K562 (cell line): ENCODE measurements around the gene CGN. TPM values are rescaled to one million over a fixed set of nuclear protein-coding genes. Genes with fewer than 3 reads are reported as not detected.

ENCODE experiments used
- BDP1 ChIP-seq: IDR thresholded peaks from 3 replicates; pipeline ENCODE4 v1.6.1; 2011; ENCODE audit not compliant: insufficient read length, insufficient read depth
- ELF2 ChIP-seq: fragments of 250-450 bp; sonication (Bioruptor Pico); IDR thresholded peaks from 2 replicates; pipeline ENCODE4 v1.5.0; 2021; ENCODE audit warnings: mild to moderate bottlenecking
- FOXA3 ChIP-seq, 2 experiments: fragments of 450-650 bp in 1 of 2; sonication (generic) in 1 of 2; formaldehyde crosslinking; IDR thresholded peaks in 1 of 2; conservative IDR thresholded peaks in 1 of 2; 2 replicates each; pipeline versions ENCODE4 v1.4.0 to v1.8.0; 2020 to 2022; ENCODE audit warnings: mild to moderate bottlenecking in 2 of 2, missing genetic modification reagents in 1 of 2
- KDM1A ChIP-seq, 2 experiments: fragments of 450-650 bp; IDR thresholded peaks; 2 replicates each; pipeline ENCODE4 v1.6.1; 2016; ENCODE audit warnings: mild to moderate bottlenecking in 2 of 2
- SAFB2 ChIP-seq: fragments of 200-400 bp; formaldehyde crosslinking; IDR thresholded peaks from 2 replicates; pipeline ENCODE4 v1.6.1; 2018; ENCODE audit warnings: borderline replicate concordance, low read length, low read depth, moderate library complexity; ENCODE audit not compliant: severe bottlenecking
- SIN3A ChIP-seq, 2 experiments: fragments of 150-350 bp in 1 of 2; IDR thresholded peaks; 2 replicates each; pipeline ENCODE4 v1.6.1; 2011 to 2016; ENCODE audit warnings: borderline replicate concordance in 2 of 2, low read depth in 2 of 2, low read length in 2 of 2, mild to moderate bottlenecking in 2 of 2, moderate library complexity in 2 of 2; ENCODE audit not compliant: control insufficient read depth in 1 of 2
- TBP ChIP-seq: optimal IDR thresholded peaks from 2 replicates; pipeline ENCODE3; 2011; ENCODE audit warnings: low read depth, low read length, improper control_type of control experiment
- U2AF2 ChIP-seq: fragments of 200-400 bp; formaldehyde crosslinking; optimal IDR thresholded peaks from 2 replicates; pipeline ENCODE3; 2017; ENCODE audit warnings: low read depth, mild to moderate bottlenecking, low read length
- ZNF239 ChIP-seq: fragments of 250-450 bp; sonication (Bioruptor Pico); IDR thresholded peaks from 2 replicates; pipeline ENCODE4 v1.4.0; 2020; ENCODE audit warnings: mild to moderate bottlenecking
- ZNF282 ChIP-seq: sonication (generic); formaldehyde crosslinking; IDR thresholded peaks from 2 replicates; pipeline ENCODE4 v1.8.1; 2023; ENCODE audit warnings: missing genetic modification reagents
- ZNF707 ChIP-seq: fragments of 250-450 bp; sonication (Bioruptor Pico); conservative IDR thresholded peaks from 2 replicates; pipeline ENCODE4 v1.8.0; 2022; ENCODE audit warnings: inconsistent platforms, mild to moderate bottlenecking, moderate library complexity
- ZZZ3 ChIP-seq: fragments of 450-650 bp; IDR thresholded peaks from 2 replicates; pipeline ENCODE4 v1.6.1; 2016; ENCODE audit warnings: antibody characterized with exemption, mild to moderate bottlenecking, moderate library complexity
- polyA plus RNA-seq, 8 experiments: library from polyadenylated mRNA; depleted of rRNA in 4 of 8; stranded (reverse) in 5 of 8; unstranded in 3 of 8; fragments of >200 nt; fragmentation: Nextera tagmentation in 2 of 8; fragmentation: Illumina TruSeq in 1 of 8; extraction: Ambion mirVana in 2 of 8; extraction: Trizol in 1 of 8; gene quantifications; 2 replicates each; pipeline versions ENCODE4 v1.2.1 to v1.2.3, GENCODE V29; 2011 to 2014; ENCODE audit warnings: inconsistent platforms in 1 of 8, missing spikeins in 1 of 8
- total RNA-seq, 7 experiments: library from RNA; depleted of rRNA in 6 of 7; stranded (reverse); fragments of >200 nt in 6 of 7; fragmentation: Illumina TruSeq in 2 of 7; extraction: Trizol in 2 of 7; gene quantifications; 2 replicates each; pipeline versions ENCODE4 v1.2.1 to v1.2.3, GENCODE V29; 2011 to 2021; ENCODE audit warnings: low replicate concordance in 1 of 7
- TF ChIP-seq, protein P1 (sequence below): sonication (generic); formaldehyde crosslinking; IDR thresholded peaks from 2 replicates; pipeline ENCODE4 v1.8.1; 2023; ENCODE audit warnings: missing genetic modification reagents, mild to moderate bottlenecking, borderline replicate concordance
- TF ChIP-seq, protein P2 (sequence below), 2 experiments: fragments of 450-650 bp in 1 of 2; sonication (generic) in 1 of 2; formaldehyde crosslinking; conservative IDR thresholded peaks; 2 replicates each; pipeline versions ENCODE4 v1.4.0 to v1.8.1; 2020 to 2022; ENCODE audit warnings: mild to moderate bottlenecking in 1 of 2, missing genetic modification reagents in 1 of 2
- TF ChIP-seq, protein P3 (sequence below), 2 experiments: fragments of 200-800 bp in 1 of 2; sonication (Bioruptor generic) in 1 of 2; sonication (generic) in 1 of 2; formaldehyde crosslinking in 1 of 2; IDR thresholded peaks in 1 of 2; conservative IDR thresholded peaks in 1 of 2; 2 replicates each; pipeline versions ENCODE4 v1.5.0 to v1.6.1; 2016 to 2020; ENCODE audit warnings: missing compliant biosample characterization in 1 of 2, missing genetic modification characterization in 1 of 2, missing genetic modification reagents in 1 of 2
- TF ChIP-seq, protein P4 (sequence below): sonication (generic); formaldehyde crosslinking; IDR thresholded peaks from 2 replicates; pipeline ENCODE4 v1.8.0; 2022; ENCODE audit warnings: mild to moderate bottlenecking, missing genetic modification reagents, borderline replicate concordance
- TF ChIP-seq, protein P5 (sequence below): fragments of 250-450 bp; sonication (Bioruptor Pico); IDR thresholded peaks from 2 replicates; pipeline ENCODE4 v1.8.0; 2022; ENCODE audit warnings: moderate library complexity, mild to moderate bottlenecking, inconsistent platforms

Gene CGN
- total and polyA plus RNA-seq, 9 of the 15 experiments (the other 6 are each of a cell fraction or from before 2014, with no cell fraction given): 0.03 to 1.4 (median 0.14) TPM; not detected in 2

DNA sequence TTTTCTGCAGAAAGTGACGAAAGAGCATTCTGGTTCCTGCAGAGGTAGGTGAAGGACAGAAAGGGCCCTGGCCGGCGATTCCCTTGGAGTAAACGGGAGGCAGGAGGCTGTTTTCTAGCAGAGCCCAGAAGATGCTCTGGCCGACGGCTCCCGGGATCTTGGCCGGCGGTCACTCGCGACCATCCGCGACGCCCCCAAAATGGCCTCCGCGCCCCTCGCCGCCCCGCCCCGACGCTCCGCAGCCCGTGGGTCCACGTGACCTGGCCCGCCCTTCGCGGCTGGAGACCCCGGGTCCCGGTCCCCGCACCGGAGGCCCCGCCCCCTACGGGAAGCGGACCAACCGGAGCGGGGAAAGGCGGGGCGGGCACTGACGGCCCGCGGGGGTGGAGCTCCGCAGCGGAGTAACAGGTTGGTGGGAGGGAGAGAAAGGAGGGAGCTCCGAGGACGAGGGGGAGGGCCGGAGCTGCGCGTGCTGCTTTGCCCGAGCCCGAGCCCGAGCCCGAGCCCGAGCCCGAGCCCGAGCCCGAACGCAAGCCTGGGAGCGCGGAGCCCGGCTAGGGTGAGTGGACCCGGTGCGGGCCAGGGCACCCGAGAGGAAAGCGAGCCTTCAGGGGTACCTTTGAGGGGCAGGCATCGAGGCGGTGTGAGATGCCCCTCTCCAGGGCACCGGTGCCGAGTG lies at the start of gene CGN (continued):
- TF ChIP-seq, protein P1, sequence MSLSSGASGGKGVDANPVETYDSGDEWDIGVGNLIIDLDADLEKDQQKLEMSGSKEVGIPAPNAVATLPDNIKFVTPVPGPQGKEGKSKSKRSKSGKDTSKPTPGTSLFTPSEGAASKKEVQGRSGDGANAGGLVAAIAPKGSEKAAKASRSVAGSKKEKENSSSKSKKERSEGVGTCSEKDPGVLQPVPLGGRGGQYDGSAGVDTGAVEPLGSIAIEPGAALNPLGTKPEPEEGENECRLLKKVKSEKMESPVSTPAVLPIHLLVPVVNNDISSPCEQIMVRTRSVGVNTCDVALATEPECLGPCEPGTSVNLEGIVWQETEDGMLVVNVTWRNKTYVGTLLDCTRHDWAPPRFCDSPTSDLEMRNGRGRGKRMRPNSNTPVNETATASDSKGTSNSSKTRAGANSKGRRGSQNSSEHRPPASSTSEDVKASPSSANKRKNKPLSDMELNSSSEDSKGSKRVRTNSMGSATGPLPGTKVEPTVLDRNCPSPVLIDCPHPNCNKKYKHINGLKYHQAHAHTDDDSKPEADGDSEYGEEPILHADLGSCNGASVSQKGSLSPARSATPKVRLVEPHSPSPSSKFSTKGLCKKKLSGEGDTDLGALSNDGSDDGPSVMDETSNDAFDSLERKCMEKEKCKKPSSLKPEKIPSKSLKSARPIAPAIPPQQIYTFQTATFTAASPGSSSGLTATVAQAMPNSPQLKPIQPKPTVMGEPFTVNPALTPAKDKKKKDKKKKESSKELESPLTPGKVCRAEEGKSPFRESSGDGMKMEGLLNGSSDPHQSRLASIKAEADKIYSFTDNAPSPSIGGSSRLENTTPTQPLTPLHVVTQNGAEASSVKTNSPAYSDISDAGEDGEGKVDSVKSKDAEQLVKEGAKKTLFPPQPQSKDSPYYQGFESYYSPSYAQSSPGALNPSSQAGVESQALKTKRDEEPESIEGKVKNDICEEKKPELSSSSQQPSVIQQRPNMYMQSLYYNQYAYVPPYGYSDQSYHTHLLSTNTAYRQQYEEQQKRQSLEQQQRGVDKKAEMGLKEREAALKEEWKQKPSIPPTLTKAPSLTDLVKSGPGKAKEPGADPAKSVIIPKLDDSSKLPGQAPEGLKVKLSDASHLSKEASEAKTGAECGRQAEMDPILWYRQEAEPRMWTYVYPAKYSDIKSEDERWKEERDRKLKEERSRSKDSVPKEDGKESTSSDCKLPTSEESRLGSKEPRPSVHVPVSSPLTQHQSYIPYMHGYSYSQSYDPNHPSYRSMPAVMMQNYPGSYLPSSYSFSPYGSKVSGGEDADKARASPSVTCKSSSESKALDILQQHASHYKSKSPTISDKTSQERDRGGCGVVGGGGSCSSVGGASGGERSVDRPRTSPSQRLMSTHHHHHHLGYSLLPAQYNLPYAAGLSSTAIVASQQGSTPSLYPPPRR (CRISPR knock-in tag): no peak
- TF ChIP-seq U2AF2: no peak
- TF ChIP-seq ZNF239 (CRISPR knock-in tag): no peak
- no peak for TF ChIP-seq KDM1A (IDR thresholded peaks at IDR 0.05)
- TF ChIP-seq, protein P2, sequence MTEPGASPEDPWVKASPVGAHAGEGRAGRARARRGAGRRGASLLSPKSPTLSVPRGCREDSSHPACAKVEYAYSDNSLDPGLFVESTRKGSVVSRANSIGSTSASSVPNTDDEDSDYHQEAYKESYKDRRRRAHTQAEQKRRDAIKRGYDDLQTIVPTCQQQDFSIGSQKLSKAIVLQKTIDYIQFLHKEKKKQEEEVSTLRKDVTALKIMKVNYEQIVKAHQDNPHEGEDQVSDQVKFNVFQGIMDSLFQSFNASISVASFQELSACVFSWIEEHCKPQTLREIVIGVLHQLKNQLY (CRISPR knock-in tag; conservative IDR thresholded peaks at IDR 0.05): no peak
- TF ChIP-seq BDP1: no peak
- no peak for TF ChIP-seq TBP
- TF ChIP-seq SIN3A (IDR thresholded peaks at IDR 0.05; ENCODE audit: borderline replicate concordance in 2 of 2, control insufficient read depth in 1 of 2, low read depth in 2 of 2, low read length in 2 of 2): no peak
- TF ChIP-seq, protein P3, sequence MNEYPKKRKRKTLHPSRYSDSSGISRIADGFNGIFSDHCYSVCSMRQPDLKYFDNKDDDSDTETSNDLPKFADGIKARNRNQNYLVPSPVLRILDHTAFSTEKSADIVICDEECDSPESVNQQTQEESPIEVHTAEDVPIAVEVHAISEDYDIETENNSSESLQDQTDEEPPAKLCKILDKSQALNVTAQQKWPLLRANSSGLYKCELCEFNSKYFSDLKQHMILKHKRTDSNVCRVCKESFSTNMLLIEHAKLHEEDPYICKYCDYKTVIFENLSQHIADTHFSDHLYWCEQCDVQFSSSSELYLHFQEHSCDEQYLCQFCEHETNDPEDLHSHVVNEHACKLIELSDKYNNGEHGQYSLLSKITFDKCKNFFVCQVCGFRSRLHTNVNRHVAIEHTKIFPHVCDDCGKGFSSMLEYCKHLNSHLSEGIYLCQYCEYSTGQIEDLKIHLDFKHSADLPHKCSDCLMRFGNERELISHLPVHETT (CRISPR knock-in tag; conservative IDR thresholded peaks at IDR 0.05 in 1 of 2, IDR thresholded peaks at IDR 0.05 in 1 of 2): no peak
- TF ChIP-seq ZNF282 (CRISPR knock-in tag): no peak
- TF ChIP-seq SAFB2: no peak
- TF ChIP-seq ELF2 (CRISPR knock-in tag): no peak
- TF ChIP-seq ZNF707: no peak
- TF ChIP-seq, protein P4, sequence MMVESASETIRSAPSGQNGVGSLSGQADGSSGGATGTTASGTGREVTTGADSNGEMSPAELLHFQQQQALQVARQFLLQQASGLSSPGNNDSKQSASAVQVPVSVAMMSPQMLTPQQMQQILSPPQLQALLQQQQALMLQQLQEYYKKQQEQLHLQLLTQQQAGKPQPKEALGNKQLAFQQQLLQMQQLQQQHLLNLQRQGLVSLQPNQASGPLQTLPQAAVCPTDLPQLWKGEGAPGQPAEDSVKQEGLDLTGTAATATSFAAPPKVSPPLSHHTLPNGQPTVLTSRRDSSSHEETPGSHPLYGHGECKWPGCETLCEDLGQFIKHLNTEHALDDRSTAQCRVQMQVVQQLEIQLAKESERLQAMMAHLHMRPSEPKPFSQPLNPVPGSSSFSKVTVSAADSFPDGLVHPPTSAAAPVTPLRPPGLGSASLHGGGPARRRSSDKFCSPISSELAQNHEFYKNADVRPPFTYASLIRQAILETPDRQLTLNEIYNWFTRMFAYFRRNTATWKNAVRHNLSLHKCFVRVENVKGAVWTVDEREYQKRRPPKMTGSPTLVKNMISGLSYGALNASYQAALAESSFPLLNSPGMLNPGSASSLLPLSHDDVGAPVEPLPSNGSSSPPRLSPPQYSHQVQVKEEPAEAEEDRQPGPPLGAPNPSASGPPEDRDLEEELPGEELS (CRISPR knock-in tag): no peak
- TF ChIP-seq FOXA3 (CRISPR knock-in tag; conservative IDR thresholded peaks at IDR 0.05 in 1 of 2, IDR thresholded peaks at IDR 0.05 in 1 of 2): no peak
- TF ChIP-seq, protein P5, sequence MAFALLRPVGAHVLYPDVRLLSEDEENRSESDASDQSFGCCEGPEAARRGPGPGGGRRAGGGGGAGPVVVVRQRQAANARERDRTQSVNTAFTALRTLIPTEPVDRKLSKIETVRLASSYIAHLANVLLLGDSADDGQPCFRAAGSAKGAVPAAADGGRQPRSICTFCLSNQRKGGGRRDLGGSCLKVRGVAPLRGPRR: no peak
- no peak for TF ChIP-seq ZZZ3
